ENCODE data around the gene PIERCE2. TPM values are rescaled to one million over a fixed set of nuclear protein-coding genes. Genes with fewer than 3 reads are reported as not detected.

The PIERCE2 gene
- total and polyA plus RNA-seq, 7 donors, result 2.5 to 15.0 (median 6.1) TPM

DNA sequence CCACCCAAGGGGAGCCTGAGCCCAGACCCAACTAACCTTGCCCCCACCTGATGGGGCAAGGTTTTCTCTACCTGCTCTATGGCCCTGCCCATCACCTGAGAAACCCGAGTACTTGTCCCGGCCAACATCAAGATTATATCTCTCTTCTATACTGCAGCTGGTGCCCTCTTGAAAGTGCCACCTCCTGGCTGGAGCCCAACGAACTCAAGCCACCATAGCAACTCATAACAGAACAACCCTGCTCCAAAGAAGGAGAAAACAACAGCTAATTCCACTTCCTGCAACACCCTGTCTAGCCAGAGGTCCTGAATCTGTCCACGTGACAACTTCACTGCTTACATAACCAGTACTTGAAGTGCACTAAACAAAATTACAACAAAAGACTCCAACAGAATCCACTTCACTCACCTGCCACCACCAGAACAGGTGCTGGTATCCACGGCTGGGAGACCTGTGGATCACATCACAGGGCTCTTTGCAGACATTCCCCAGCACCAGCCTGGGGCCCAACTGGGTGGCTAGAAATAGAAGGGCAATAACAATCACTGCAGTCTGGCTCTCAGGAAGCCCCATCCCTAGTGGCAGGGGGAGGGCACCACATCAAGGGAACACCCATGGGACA lies 49.2 kb downstream of the PIERCE2 start:
- H3K27ac ChIP-seq, result no peak overlapping the region
- intact Hi-C loops (cut with DNase I), result no loop called here
- TF ChIP-seq, protein P1, sequence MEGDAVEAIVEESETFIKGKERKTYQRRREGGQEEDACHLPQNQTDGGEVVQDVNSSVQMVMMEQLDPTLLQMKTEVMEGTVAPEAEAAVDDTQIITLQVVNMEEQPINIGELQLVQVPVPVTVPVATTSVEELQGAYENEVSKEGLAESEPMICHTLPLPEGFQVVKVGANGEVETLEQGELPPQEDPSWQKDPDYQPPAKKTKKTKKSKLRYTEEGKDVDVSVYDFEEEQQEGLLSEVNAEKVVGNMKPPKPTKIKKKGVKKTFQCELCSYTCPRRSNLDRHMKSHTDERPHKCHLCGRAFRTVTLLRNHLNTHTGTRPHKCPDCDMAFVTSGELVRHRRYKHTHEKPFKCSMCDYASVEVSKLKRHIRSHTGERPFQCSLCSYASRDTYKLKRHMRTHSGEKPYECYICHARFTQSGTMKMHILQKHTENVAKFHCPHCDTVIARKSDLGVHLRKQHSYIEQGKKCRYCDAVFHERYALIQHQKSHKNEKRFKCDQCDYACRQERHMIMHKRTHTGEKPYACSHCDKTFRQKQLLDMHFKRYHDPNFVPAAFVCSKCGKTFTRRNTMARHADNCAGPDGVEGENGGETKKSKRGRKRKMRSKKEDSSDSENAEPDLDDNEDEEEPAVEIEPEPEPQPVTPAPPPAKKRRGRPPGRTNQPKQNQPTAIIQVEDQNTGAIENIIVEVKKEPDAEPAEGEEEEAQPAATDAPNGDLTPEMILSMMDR (IDR thresholded peaks at IDR 0.05), result no peak
- 90 to 91% (median 91%) methylated on average over 5 of the region's 5 CpGs for WGBS, 3 donors
- no peak overlapping the region for H3K4me3 ChIP-seq
- H3K27me3 ChIP-seq (ENCODE audit: insufficient read depth in 3 of 3, low read length in 2 of 3), result no peaks in the 10 kb centered on the region
- no peaks in the 10 kb centered on the region for H3K9me3 ChIP-seq
- H3K4me1 ChIP-seq, result no peaks in the 10 kb centered on the region
- DNase-seq, result no peak
- no peak for ATAC-seq
- no peaks in the 10 kb centered on the region for H3K36me3 ChIP-seq (ENCODE audit: insufficient read depth in 1 of 2, low read depth in 1 of 2)

DNA sequence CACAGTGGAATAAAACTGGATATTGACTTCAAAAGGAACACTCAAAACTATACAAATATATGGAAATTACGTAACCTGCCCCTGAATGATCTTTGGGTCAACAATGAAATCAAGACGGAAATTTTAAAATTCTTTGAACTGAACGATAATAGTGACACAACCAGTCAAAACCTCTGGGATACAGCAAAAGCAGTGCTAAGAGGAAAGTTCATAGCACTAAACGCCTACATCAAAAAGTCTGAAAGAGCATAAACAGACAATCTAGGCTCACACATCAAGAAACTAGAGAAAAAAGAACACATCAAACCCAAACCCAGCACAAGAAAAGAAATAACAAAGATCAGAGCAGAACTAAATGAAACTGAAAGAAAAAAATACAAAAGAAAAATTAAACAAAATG lies 53.2 kb downstream of the PIERCE2 start:
- Histone ChIP-seq H3K9me3 (no peaks in the 10 kb centered on the region), H3K27me3 (ENCODE audit: insufficient read depth in 3 of 3, low read length in 2 of 3) (no peaks in the 10 kb centered on the region), H3K4me3 (no peak overlapping the region), H3K4me1 (no peaks in the 10 kb centered on the region), H3K27ac (no peak overlapping the region), H3K36me3 (ENCODE audit: insufficient read depth in 1 of 2, low read depth in 1 of 2) (no peaks in the 10 kb centered on the region)
- ATAC-seq (no peak), DNase-seq (no peak)
- WGBS, 3 donors, result 97 to 99% (median 97%) methylated on average over 4 of the region's 4 CpGs
- intact Hi-C loops (cut with DNase I), result no loop called here
- TF ChIP-seq, protein P1 (IDR thresholded peaks at IDR 0.05), result no peak

DNA sequence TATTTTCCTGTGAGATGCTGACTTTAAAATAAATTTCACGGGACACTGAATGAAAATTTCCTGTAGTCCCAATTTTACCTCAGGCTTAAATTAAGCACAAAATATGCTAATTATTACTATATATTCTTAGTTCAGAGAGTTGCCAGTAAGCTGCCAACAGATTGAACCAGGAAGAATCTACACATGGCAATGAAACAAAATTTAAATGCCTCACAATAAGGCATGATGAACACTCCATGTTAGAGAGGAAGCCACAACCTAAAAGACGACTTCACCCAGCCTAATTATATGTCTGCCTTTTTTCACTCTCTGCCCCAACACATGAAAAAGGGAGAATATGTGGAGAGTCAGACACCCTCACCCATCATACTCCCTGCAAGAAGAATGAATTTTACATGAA lies 60.0 kb downstream of the PIERCE2 start:
- Histone ChIP-seq H3K4me1 (no peaks in the 10 kb centered on the region), H3K27ac (no peak overlapping the region), H3K4me3 (no peak overlapping the region), H3K27me3 (ENCODE audit: insufficient read depth in 3 of 3, low read length in 2 of 3) (no peaks in the 10 kb centered on the region), H3K9me3 (no peaks in the 10 kb centered on the region), H3K36me3 (ENCODE audit: insufficient read depth in 1 of 2, low read depth in 1 of 2) (no peaks in the 10 kb centered on the region)
- 83 to 91% (median 85%) methylated on average over 2 of the region's 2 CpGs for WGBS, 3 donors
- TF ChIP-seq, protein P1 (IDR thresholded peaks at IDR 0.05), result no peak
- intact Hi-C loops (cut with DNase I), result no loop called here
- ATAC-seq (no peak), DNase-seq (no peak)

Other genes starting within 250 kb of the PIERCE2 start
- gene RSL24D1, start 211.6 kb upstream of the PIERCE2 start, total RNA-seq, result 10 to 100 TPM; 37.9 to 61.0 (median 55.3) TPM
- gene RSL24D1, start 211.6 kb upstream of the PIERCE2 start, polyA plus RNA-seq, result 10 to 100 TPM; 60.0 to 73.7 (median 71.3) TPM
- 1 to 10 TPM; 2.1 to 4.0 (median 2.6) TPM for gene RAB27A, start 118.7 kb upstream of the PIERCE2 start, total RNA-seq
- gene RAB27A, start 118.7 kb upstream of the PIERCE2 start, polyA plus RNA-seq, result 1 to 10 TPM; 1.2 to 5.4 (median 1.7) TPM
- 1 to 10 TPM; 3.5 to 7.6 (median 6.1) TPM for gene PIGBOS1, start 89.4 kb upstream of the PIERCE2 start, total RNA-seq
- 10 to 100 TPM; 10.7 to 21.3 (median 21.3) TPM for gene PIGBOS1, start 89.4 kb upstream of the PIERCE2 start, polyA plus RNA-seq
- 1 to 10 TPM; 1.0 to 1.8 (median 1.2) TPM for gene PIGB, start 89.3 kb upstream of the PIERCE2 start, total RNA-seq
- gene PIGB, start 89.3 kb upstream of the PIERCE2 start, polyA plus RNA-seq, result 1 to 10 TPM in 2 of 3 donors, under 1 TPM in 1; 0.57 to 1.9 (median 1.6) TPM
- 100 to 1,000 TPM in 1 of 4 donors, 10 to 100 TPM in 3; 63.5 to 112 (median 82.8) TPM for gene CCPG1, start 136 bp upstream of the PIERCE2 start, total RNA-seq
- gene CCPG1, start 136 bp upstream of the PIERCE2 start, polyA plus RNA-seq, result 10 to 100 TPM; 28.3 to 88.9 (median 40.2) TPM
- gene DNAAF4, start 99.7 kb downstream of the PIERCE2 start, total RNA-seq, result under 1 TPM in 3 of 4 donors, not detected in 1; 0.19 to 0.44 (median 0.32) TPM
- under 1 TPM; 0.27 to 0.95 (median 0.86) TPM for gene DNAAF4, start 99.7 kb downstream of the PIERCE2 start, polyA plus RNA-seq
- gene PYGO1, start 179.8 kb downstream of the PIERCE2 start, total RNA-seq, result 10 to 100 TPM; 18.8 to 30.2 (median 28.5) TPM
- 10 to 100 TPM in 1 of 3 donors, 1 to 10 TPM in 2; 3.8 to 12.6 (median 7.0) TPM for gene PYGO1, start 179.8 kb downstream of the PIERCE2 start, polyA plus RNA-seq